Upper lobe of left lung (tissue), 6 donors: ENCODE measurements around the gene CMSS1. TPM values are rescaled to one million over a fixed set of nuclear protein-coding genes. Genes with fewer than 3 reads are reported as not detected.

Source experiments
- ATAC-seq, 2 donors: fragments of 200-7000 bp; cut with Tn5 transposase; one replicate each; pipeline ENCODE4 v1.9.1; 2022; ENCODE audit warnings: mild to moderate bottlenecking in 2 of 2, moderate library complexity in 2 of 2; ENCODE audit not compliant: low FRiP score in 2 of 2
- DNase-seq, 2 donors: peaks; one replicate each; pipeline ENCODE4 v3.0.0-alpha.2; 2019 to 2020
- H3K27ac ChIP-seq, 4 donors: fragments of 200-600 bp; sonication (generic); one replicate each; pipeline ENCODE4 v1.5.1; 2016 to 2019
- H3K27me3 ChIP-seq, 4 donors: fragments of 200-600 bp; sonication (generic); one replicate each; pipeline ENCODE4 v1.5.1; 2017 to 2019
- H3K36me3 ChIP-seq, 4 donors: fragments of 200-600 bp; sonication (generic); one replicate each; pipeline ENCODE4 v1.5.1; 2016 to 2019
- H3K4me1 ChIP-seq, 4 donors: fragments of 200-600 bp; sonication (generic); one replicate each; pipeline ENCODE4 v1.5.1; 2018 to 2019
- H3K4me3 ChIP-seq, 4 donors: fragments of 200-600 bp; sonication (generic); one replicate each; pipeline ENCODE4 v1.5.1; 2017 to 2019; ENCODE audit warnings: mild to moderate bottlenecking in 2 of 4, moderate library complexity in 1 of 4
- H3K9me3 ChIP-seq, 4 donors: fragments of 200-600 bp; sonication (generic); one replicate each; pipeline ENCODE4 v1.5.1; 2018 to 2019
- CTCF ChIP-seq, 6 experiments: fragments of 450-650 bp in 4 of 6; fragments of 200-600 bp in 2 of 6; sonication (generic) in 2 of 6; IDR thresholded peaks; one replicate each; pipeline ENCODE4 v1.5.1; 2016 to 2019; ENCODE audit warnings: antibody characterized with exemption in 6 of 6
- EP300 ChIP-seq, 4 donors: sonication (generic); formaldehyde crosslinking; IDR thresholded peaks; one replicate each; pipeline ENCODE4 v1.5.1; 2017; ENCODE audit warnings: antibody characterized with exemption in 4 of 4, control low read depth in 2 of 4
- POLR2A ChIP-seq, 4 donors: fragments of 450-650 bp; IDR thresholded peaks; one replicate each; pipeline ENCODE4 v1.5.1; 2016 to 2017; ENCODE audit warnings: antibody characterized with exemption in 4 of 4, mild to moderate bottlenecking in 2 of 4
- POLR2AphosphoS5 ChIP-seq, 2 donors: sonication (generic); formaldehyde crosslinking; IDR thresholded peaks; one replicate each; pipeline ENCODE4 v1.5.1; 2017; ENCODE audit warnings: antibody characterized with exemption in 2 of 2
- WGBS, 2 donors: methylation state at CpG; one replicate each; pipeline ENCODE4 v1.1.5; 2017 to 2018; 5-methylcytosine and 5-hydroxymethylcytosine counted together
- total RNA-seq, 6 donors: library from RNA; depleted of rRNA in 4 of 6; stranded (reverse); fragments of >200 nt in 4 of 6; gene quantifications; one replicate each; pipeline versions ENCODE4 v1.1.0 to v1.2.1, GENCODE V29; 2016 to 2021
- donor health status: DM: no; HTN: no; CAD: no; lungs with moderate emphysema.
- donor health status: DM: no; HTN: yes; CAD: no; lungs with severe emphysema.

CMSS1 gene
- total RNA-seq, 6 donors from 2014 or later: 4.0 to 21.1 (median 12.0) TPM

- H3K4me1 ChIP-seq: peaks cover 12 to 21% (median 16%) of the 10 kb centered on the region in 4 donors
- H3K36me3 ChIP-seq: no peaks in the 10 kb centered on the region
- WGBS, 2 donors: 97 to 98% methylated on average over 3 of the region's 3 CpGs
- H3K27me3 ChIP-seq: no peaks in the 10 kb centered on the region
- ATAC-seq (no peak), DNase-seq (no peak)
- H3K9me3 ChIP-seq: no peaks in the 10 kb centered on the region
- H3K27ac ChIP-seq: no peak overlapping the region
- H3K4me3 ChIP-seq: no peak overlapping the region
- TF ChIP-seq CTCF (IDR thresholded peaks at IDR 0.05): no peak
- no peak for TF ChIP-seq POLR2A (IDR thresholded peaks at IDR 0.05)
- no peak for TF ChIP-seq EP300 (IDR thresholded peaks at IDR 0.05)
- TF ChIP-seq POLR2AphosphoS5 (IDR thresholded peaks at IDR 0.05): no peak
These were observed 390.2 kb downstream of the CMSS1 start for GRCh38 chr3:100207886-100208285.

- TF ChIP-seq EP300 (IDR thresholded peaks at IDR 0.05): no peak
- TF ChIP-seq POLR2AphosphoS5 (IDR thresholded peaks at IDR 0.05): no peak
- no peak for TF ChIP-seq POLR2A (IDR thresholded peaks at IDR 0.05)
- TF ChIP-seq CTCF (IDR thresholded peaks at IDR 0.05): no peak
- 93 to 96% methylated on average over 2 of the region's 2 CpGs for WGBS, 2 donors
- no peaks in the 10 kb centered on the region for H3K27me3 ChIP-seq
- ATAC-seq (no peak), DNase-seq (no peak)
- no peaks in the 10 kb centered on the region for H3K36me3 ChIP-seq
- no peak overlapping the region for H3K4me3 ChIP-seq
- H3K4me1 ChIP-seq: peaks cover 12 to 21% (median 16%) of the 10 kb centered on the region in 4 donors
- no peaks in the 10 kb centered on the region for H3K9me3 ChIP-seq
- H3K27ac ChIP-seq: no peak overlapping the region
These were observed 391.5 kb downstream of the CMSS1 start for GRCh38 chr3:100209169-100209568.

DNA sequence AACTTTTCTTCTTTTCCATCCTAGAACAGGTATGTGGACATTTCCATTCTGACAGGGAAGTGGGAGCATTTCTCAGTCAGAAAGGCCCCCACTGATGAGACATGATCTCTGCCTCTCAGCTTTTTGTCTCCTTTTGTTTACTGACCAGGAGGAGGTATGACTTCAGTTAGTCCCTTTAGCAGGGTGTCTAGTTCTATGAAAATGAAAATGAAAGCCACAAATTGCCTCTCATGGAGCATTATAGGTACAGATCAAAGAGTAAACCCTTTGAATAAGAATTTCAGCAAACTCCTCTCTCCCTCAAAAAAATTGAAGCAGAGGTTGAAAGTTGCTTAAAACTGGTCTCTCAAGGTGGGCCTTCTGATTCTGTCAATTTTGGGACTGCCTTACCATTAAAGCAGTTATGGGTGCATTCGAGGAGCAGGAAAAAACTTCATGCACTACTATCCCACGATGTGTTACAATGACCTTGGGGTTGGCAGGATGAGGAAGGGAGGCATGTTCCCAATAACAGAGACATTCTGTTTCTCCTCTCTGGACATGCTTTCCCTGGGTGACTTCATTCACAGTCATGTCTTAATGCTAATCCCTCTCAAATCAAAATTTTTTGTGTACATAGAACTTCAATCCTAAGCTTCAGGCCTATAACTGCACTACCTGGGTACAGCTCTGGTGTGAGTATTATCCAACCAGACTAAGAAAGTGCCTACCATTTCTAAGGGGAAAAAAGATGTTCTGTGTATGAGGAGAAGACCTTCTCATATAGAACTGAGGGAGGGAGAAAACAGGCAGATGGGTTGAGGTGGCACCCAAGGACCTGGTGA lies 392.5 kb downstream of the CMSS1 start:
- ATAC-seq (peak in 1 of 2 donors; percentile 27), DNase-seq (no peak)
- H3K4me3 ChIP-seq: no peak overlapping the region
- peak overlapping the region; percentile 66 to 83 (median 69) for H3K27ac ChIP-seq
- TF ChIP-seq EP300 (IDR thresholded peaks at IDR 0.05) (peak in 2 of 4 donors; percentile 32 to 60), CTCF (IDR thresholded peaks at IDR 0.05) (no peak), POLR2A (IDR thresholded peaks at IDR 0.05) (no peak), POLR2AphosphoS5 (IDR thresholded peaks at IDR 0.05) (no peak)
- peaks cover 12 to 21% (median 16%) of the 10 kb centered on the region in 4 donors for H3K4me1 ChIP-seq
- 39 to 53% methylated on average over 2 of the region's 2 CpGs for WGBS, 2 donors
- no peaks in the 10 kb centered on the region for H3K9me3 ChIP-seq
- H3K27me3 ChIP-seq: no peaks in the 10 kb centered on the region
- no peaks in the 10 kb centered on the region for H3K36me3 ChIP-seq

- Histone ChIP-seq H3K4me1 (peaks cover 12 to 21% (median 16%) of the 10 kb centered on the region in 4 donors), H3K36me3 (no peaks in the 10 kb centered on the region), H3K9me3 (no peaks in the 10 kb centered on the region), H3K4me3 (no peak overlapping the region), H3K27ac (peak overlapping the region; percentile 66 to 83 (median 69)), H3K27me3 (no peaks in the 10 kb centered on the region)
- TF ChIP-seq POLR2AphosphoS5 (IDR thresholded peaks at IDR 0.05) (peak in 1 of 2 donors; percentile 70), CTCF (IDR thresholded peaks at IDR 0.05) (no peak), POLR2A (IDR thresholded peaks at IDR 0.05) (no peak), EP300 (IDR thresholded peaks at IDR 0.05) (peak in 3 of 4 donors; percentile 53 to 85 (median 79))
- ATAC-seq: peak in 1 of 2 donors; percentile 81
- WGBS, 2 donors: 14 to 19% methylated on average over 3 of the region's 3 CpGs
- DNase-seq: no peak
These were observed 393.1 kb downstream of the CMSS1 start for GRCh38 chr3:100210772-100211135.
